HepG2 (cell line): Measurements from ENCODE around the gene MT1F. TPM values are rescaled to one million over a fixed set of nuclear protein-coding genes. Genes with fewer than 3 reads are reported as not detected.

ENCODE experiments used
- ASH2L ChIP-seq: fragments of 300-600, 200-600 bp; sonication (generic); IDR thresholded peaks from 2 replicates; pipeline ENCODE4 v1.7.0; 2017; ENCODE audit warnings: low read depth, mild to moderate bottlenecking, moderate library complexity, mixed read lengths, low read length; ENCODE audit not compliant: insufficient read length
- ATF7 ChIP-seq, 2 experiments: fragments of 450-650 bp in 1 of 2; sonication (generic) in 1 of 2; formaldehyde crosslinking in 1 of 2; IDR thresholded peaks; 2 replicates each; pipeline versions ENCODE4 v1.4.0 to v1.6.1; 2016 to 2020; ENCODE audit warnings: antibody characterized with exemption in 1 of 2, mild to moderate bottlenecking in 1 of 2, missing genetic modification reagents in 1 of 2
- BHLHE40 ChIP-seq: IDR thresholded peaks from 2 replicates; pipeline ENCODE4 v1.6.1; 2011; ENCODE audit warnings: low read length, improper control_type of control experiment
- IKZF4 ChIP-seq: sonication (generic); formaldehyde crosslinking; IDR thresholded peaks from 2 replicates; pipeline ENCODE4 v1.5.1; 2020; ENCODE audit warnings: borderline replicate concordance, mild to moderate bottlenecking, low read depth, missing genetic modification reagents; ENCODE audit errors: not compliant biosample characterization
- MEIS1 ChIP-seq: sonication (generic); formaldehyde crosslinking; IDR thresholded peaks from 2 replicates; pipeline ENCODE4 v1.9.0; 2021; ENCODE audit warnings: mild to moderate bottlenecking, missing genetic modification reagents, moderate library complexity, borderline replicate concordance
- NCOA5 ChIP-seq: sonication (generic); formaldehyde crosslinking; IDR thresholded peaks from 2 replicates; pipeline ENCODE4 v1.4.0; 2020; ENCODE audit warnings: missing genetic modification reagents
- NFYC ChIP-seq: IDR thresholded peaks from 2 replicates; pipeline ENCODE4 v1.6.1; 2016; ENCODE audit warnings: missing genetic modification reagents, missing compliant biosample characterization
- NR2F6 ChIP-seq, 2 experiments: IDR thresholded peaks; 2 replicates each; pipeline ENCODE4 v1.6.1; 2016; ENCODE audit warnings: antibody characterized with exemption in 1 of 2, mild to moderate bottlenecking in 1 of 2
- PAWR ChIP-seq: sonication (generic); formaldehyde crosslinking; IDR thresholded peaks from 2 replicates; pipeline ENCODE4 v1.4.0; 2020; ENCODE audit warnings: missing genetic modification reagents, mild to moderate bottlenecking, borderline replicate concordance
- RBM22 ChIP-seq: fragments of 200-400 bp; formaldehyde crosslinking; optimal IDR thresholded peaks from 2 replicates; pipeline ENCODE3; 2017; ENCODE audit warnings: mild to moderate bottlenecking, low read length, moderate library complexity
- SALL1 ChIP-seq: sonication (generic); formaldehyde crosslinking; IDR thresholded peaks from 2 replicates; pipeline ENCODE4 v1.8.0; 2022; ENCODE audit warnings: mild to moderate bottlenecking, missing genetic modification reagents
- SIX1 ChIP-seq: sonication (generic); formaldehyde crosslinking; IDR thresholded peaks from 2 replicates; pipeline ENCODE4 v1.4.0; 2020; ENCODE audit warnings: missing genetic modification reagents, borderline replicate concordance
- SRSF1 ChIP-seq: fragments of 200-400 bp; formaldehyde crosslinking; optimal IDR thresholded peaks from 2 replicates; pipeline ENCODE3; 2017; ENCODE audit warnings: mild to moderate bottlenecking, low read depth, low read length, moderate library complexity
- THYN1 ChIP-seq: sonication (generic); formaldehyde crosslinking; IDR thresholded peaks from 2 replicates; pipeline ENCODE4 v1.8.1; 2023; ENCODE audit warnings: low read depth, mild to moderate bottlenecking, moderate library complexity, missing genetic modification reagents, borderline replicate concordance
- ZBTB7A ChIP-seq: sonication (generic); formaldehyde crosslinking; IDR thresholded peaks from 2 replicates; pipeline ENCODE4 v1.8.0; 2022; ENCODE audit warnings: mild to moderate bottlenecking, missing genetic modification reagents
- ZNF296 ChIP-seq: sonication (generic); formaldehyde crosslinking; conservative IDR thresholded peaks from 2 replicates; pipeline ENCODE4 v1.5.0; 2020; ENCODE audit warnings: mild to moderate bottlenecking, missing genetic modification reagents
- ZNF773 ChIP-seq: sonication (generic); formaldehyde crosslinking; IDR thresholded peaks from 2 replicates; pipeline ENCODE4 v1.4.0; 2020; ENCODE audit warnings: missing genetic modification reagents, borderline replicate concordance
- ZSCAN21 ChIP-seq: sonication (generic); formaldehyde crosslinking; IDR thresholded peaks from 2 replicates; pipeline ENCODE4 v1.8.0; 2022; ENCODE audit warnings: mild to moderate bottlenecking, missing genetic modification reagents, moderate library complexity, borderline replicate concordance
- polyA plus RNA-seq, 8 experiments: library from polyadenylated mRNA; depleted of rRNA in 3 of 8; stranded (reverse) in 7 of 8; unstranded in 1 of 8; fragments of >200 nt; fragmentation: Illumina TruSeq in 4 of 8; extraction: Trizol in 4 of 8; gene quantifications; 2 replicates each; pipeline versions ENCODE4 v1.2.1 to v1.2.3, GENCODE V29; 2011 to 2016; ENCODE audit warnings: low read depth in 4 of 8, missing spikeins in 1 of 8, mixed read lengths in 1 of 8; ENCODE audit not compliant: insufficient read depth in 1 of 8
- total RNA-seq, 5 experiments: library from RNA; depleted of rRNA; stranded (reverse); fragments of >200 nt; fragmentation: Illumina TruSeq; extraction: Trizol; gene quantifications; 2 replicates each; pipeline ENCODE4 v1.2.3, GENCODE V29; 2016; ENCODE audit warnings: low read depth in 1 of 5
- TF ChIP-seq, protein P1 (sequence below): IDR thresholded peaks from 2 replicates; pipeline ENCODE4 v1.6.1; 2016
- TF ChIP-seq, protein P2 (sequence below): fragments of 450-650 bp; IDR thresholded peaks from 2 replicates; pipeline ENCODE4 v1.6.1; 2016
- TF ChIP-seq, protein P3 (sequence below): sonication (generic); formaldehyde crosslinking; IDR thresholded peaks from 2 replicates; pipeline ENCODE4 v1.8.1; 2022; ENCODE audit warnings: low read depth, mild to moderate bottlenecking, missing genetic modification reagents
- TF ChIP-seq, protein P4 (sequence below): sonication (generic); formaldehyde crosslinking; IDR thresholded peaks from 2 replicates; pipeline ENCODE4 v1.5.0; 2020; ENCODE audit warnings: missing genetic modification reagents

The MT1F gene
- total and polyA plus RNA-seq, 2 of the 13 experiments (the other 11 are each of a cell fraction or from before 2014, with no cell fraction given), result 1.9 to 169 TPM

DNA sequence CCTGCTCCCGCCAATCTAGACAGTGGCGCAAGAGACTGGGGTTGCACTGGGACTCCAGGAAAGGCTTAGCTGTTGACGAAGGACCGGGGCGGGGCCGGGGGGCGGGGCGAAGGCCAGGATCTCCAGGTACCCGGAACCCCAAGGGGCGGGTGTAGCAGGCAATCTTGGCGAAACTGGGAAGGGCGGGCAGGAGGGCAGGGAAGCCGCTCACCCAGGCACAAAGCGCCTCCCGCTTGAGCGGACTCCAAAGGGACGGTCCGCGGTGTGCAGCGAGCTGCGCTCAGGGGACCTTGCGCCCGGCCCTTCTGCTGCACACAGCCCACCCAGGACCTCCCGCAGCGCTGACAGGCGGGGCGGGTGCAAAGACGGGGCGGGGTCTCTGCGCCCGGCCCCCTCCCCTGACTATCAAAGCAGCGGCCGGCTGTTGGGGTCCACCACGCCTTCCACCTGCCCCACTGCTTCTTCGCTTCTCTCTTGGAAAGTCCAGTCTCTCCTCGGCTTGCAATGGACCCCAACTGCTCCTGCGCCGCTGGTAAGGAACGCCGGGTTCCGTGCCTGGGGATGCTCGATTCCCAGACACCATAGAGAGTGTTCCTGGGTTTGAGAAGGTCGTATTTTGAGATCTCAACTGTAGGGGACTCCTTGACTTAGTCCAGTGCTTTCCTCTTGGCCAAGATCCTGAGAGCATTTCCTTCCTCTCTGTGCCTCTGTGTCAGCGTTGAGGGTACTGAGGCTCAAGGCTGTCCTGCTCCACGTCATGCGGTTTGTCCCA, at the start of gene MT1F (continued):
- TF ChIP-seq, protein P1, sequence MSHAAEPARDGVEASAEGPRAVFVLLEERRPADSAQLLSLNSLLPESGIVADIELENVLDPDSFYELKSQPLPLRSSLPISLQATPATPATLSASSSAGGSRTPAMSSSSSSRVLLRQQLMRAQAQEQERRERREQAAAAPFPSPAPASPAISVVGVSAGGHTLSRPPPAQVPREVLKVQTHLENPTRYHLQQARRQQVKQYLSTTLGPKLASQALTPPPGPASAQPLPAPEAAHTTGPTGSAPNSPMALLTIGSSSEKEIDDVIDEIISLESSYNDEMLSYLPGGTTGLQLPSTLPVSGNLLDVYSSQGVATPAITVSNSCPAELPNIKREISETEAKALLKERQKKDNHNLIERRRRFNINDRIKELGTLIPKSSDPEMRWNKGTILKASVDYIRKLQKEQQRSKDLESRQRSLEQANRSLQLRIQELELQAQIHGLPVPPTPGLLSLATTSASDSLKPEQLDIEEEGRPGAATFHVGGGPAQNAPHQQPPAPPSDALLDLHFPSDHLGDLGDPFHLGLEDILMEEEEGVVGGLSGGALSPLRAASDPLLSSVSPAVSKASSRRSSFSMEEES (CRISPR knock-in tag), result no peak
- no peak for TF ChIP-seq ZBTB7A (CRISPR knock-in tag)
- TF ChIP-seq THYN1 (CRISPR knock-in tag), result no peak
- TF ChIP-seq, protein P2, sequence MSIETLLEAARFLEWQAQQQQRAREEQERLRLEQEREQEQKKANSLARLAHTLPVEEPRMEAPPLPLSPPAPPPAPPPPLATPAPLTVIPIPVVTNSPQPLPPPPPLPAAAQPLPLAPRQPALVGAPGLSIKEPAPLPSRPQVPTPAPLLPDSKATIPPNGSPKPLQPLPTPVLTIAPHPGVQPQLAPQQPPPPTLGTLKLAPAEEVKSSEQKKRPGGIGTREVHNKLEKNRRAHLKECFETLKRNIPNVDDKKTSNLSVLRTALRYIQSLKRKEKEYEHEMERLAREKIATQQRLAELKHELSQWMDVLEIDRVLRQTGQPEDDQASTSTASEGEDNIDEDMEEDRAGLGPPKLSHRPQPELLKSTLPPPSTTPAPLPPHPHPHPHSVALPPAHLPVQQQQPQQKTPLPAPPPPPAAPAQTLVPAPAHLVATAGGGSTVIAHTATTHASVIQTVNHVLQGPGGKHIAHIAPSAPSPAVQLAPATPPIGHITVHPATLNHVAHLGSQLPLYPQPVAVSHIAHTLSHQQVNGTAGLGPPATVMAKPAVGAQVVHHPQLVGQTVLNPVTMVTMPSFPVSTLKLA, result no peak
- no peak for TF ChIP-seq ATF7 (IDR thresholded peaks at IDR 0.05)
- TF ChIP-seq ATF7 (CRISPR knock-in tag; IDR thresholded peaks at IDR 0.05), result no peak
- TF ChIP-seq BHLHE40, result no peak
- TF ChIP-seq MEIS1 (CRISPR knock-in tag), result 0 out of 2 replicates have a peak, but pooled peaks have one; percentile 14
- TF ChIP-seq, protein P3, sequence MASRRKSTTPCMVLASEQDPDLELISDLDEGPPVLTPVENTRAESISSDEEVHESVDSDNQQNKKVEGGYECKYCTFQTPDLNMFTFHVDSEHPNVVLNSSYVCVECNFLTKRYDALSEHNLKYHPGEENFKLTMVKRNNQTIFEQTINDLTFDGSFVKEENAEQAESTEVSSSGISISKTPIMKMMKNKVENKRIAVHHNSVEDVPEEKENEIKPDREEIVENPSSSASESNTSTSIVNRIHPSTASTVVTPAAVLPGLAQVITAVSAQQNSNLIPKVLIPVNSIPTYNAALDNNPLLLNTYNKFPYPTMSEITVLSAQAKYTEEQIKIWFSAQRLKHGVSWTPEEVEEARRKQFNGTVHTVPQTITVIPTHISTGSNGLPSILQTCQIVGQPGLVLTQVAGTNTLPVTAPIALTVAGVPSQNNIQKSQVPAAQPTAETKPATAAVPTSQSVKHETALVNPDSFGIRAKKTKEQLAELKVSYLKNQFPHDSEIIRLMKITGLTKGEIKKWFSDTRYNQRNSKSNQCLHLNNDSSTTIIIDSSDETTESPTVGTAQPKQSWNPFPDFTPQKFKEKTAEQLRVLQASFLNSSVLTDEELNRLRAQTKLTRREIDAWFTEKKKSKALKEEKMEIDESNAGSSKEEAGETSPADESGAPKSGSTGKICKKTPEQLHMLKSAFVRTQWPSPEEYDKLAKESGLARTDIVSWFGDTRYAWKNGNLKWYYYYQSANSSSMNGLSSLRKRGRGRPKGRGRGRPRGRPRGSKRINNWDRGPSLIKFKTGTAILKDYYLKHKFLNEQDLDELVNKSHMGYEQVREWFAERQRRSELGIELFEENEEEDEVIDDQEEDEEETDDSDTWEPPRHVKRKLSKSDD (CRISPR knock-in tag), result no peak
- no peak for TF ChIP-seq ZNF773 (CRISPR knock-in tag)
- TF ChIP-seq RBM22, result no peak
- TF ChIP-seq SALL1 (CRISPR knock-in tag), result peak; percentile 36
- TF ChIP-seq NFYC, result 0 out of 2 replicates have a peak, but pooled peaks have one; percentile 16
- TF ChIP-seq, protein P4, sequence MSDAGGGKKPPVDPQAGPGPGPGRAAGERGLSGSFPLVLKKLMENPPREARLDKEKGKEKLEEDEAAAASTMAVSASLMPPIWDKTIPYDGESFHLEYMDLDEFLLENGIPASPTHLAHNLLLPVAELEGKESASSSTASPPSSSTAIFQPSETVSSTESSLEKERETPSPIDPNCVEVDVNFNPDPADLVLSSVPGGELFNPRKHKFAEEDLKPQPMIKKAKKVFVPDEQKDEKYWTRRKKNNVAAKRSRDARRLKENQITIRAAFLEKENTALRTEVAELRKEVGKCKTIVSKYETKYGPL (CRISPR knock-in tag), result no peak
- no peak for TF ChIP-seq SIX1
- TF ChIP-seq IKZF4, result no peak
- TF ChIP-seq NR2F6 (IDR thresholded peaks at IDR 0.05), result no peak
- 0 out of 2 replicates have a peak, but pooled peaks have one; percentile 43 for TF ChIP-seq NR2F6 (CRISPR knock-in tag; IDR thresholded peaks at IDR 0.05)
- peak; percentile 50 for TF ChIP-seq SRSF1
- no peak for TF ChIP-seq NCOA5 (CRISPR knock-in tag)
- peak; percentile 20; the same call in 1 of the 2 replicates for TF ChIP-seq ZNF296 (CRISPR knock-in tag)
- peak; percentile 56; the same call in 1 of the 2 replicates for TF ChIP-seq ZSCAN21
- TF ChIP-seq ASH2L, result no peak
- no peak for TF ChIP-seq PAWR (CRISPR knock-in tag)
